HepG2 (cell line): ENCODE data around the gene TWIST2. TPM values are rescaled to one million over a fixed set of nuclear protein-coding genes. Genes with fewer than 3 reads are reported as not detected.
A peak's percentile ranks its signal among the peaks of the same experiment; 100 is the strongest.

Experiments used
- ATAC-seq: fragments of 200-7000 bp; cut with Tn5 transposase; 3 replicates; pipeline ENCODE4 v1.9.1; 2020; ENCODE audit warnings: mild to moderate bottlenecking, moderate library complexity
- BruUV-seq: library from RNA; stranded (reverse); fragments of 400-500 nt; replicated peaks from 2 replicates; lab custom pipeline; 2021; lab: Mats Ljungman, UMichigan
- CTCF ChIA-PET: fragments of 300-600 bp; formaldehyde crosslinking; extraction: SDS; loops from one replicate; lab custom pipeline; 2021; ENCODE audit warnings: low total read pairs, inconsistent platforms, low intra/inter-chr PET ratio; lab: Yijun Ruan, JAX
- POLR2A ChIA-PET: fragments of 350-600 bp; sonication (Branson Sonifier 250); formaldehyde crosslinking; loops from one replicate; lab custom pipeline; 2020; ENCODE audit warnings: antibody characterized with exemption, inconsistent platforms; lab: Yijun Ruan, JAX
- DNase-seq: peaks from one replicate; pipeline ENCODE4 v3.0.0-alpha.2; 2015; ENCODE audit warnings: low spot score
- FAIRE-seq: peaks from 3 replicates; lab custom pipeline; 2011; peaks lifted over from hg19 to GRCh38; lab: Jason Lieb, UNC
- H2AFZ ChIP-seq: one replicate; pipeline ENCODE4 v1.6.1; 2011; ENCODE audit warnings: low read length, inconsistent platforms
- H3K27ac ChIP-seq: fragments of 300-600 bp; 3 replicates; pipeline ENCODE4 v1.8.0; 2011; ENCODE audit warnings: mixed run types, mild to moderate bottlenecking, mixed read lengths, low read length, inconsistent platforms; ENCODE audit not compliant: insufficient read depth; ENCODE audit errors: extremely low read length
- H3K27me3 ChIP-seq, 2 experiments: fragments of 200-600 bp in 1 of 2; 2 replicates in 1 of 2; 3 replicates in 1 of 2; pipeline versions ENCODE4 v1.6.0 to v1.8.0; 2011; ENCODE audit warnings: low read length in 2 of 2, mild to moderate bottlenecking in 2 of 2, moderate library complexity in 2 of 2, inconsistent platforms in 1 of 2; ENCODE audit not compliant: insufficient read depth in 2 of 2, control insufficient read depth in 1 of 2
- H3K36me3 ChIP-seq, 2 experiments: fragments of 200-600 bp in 1 of 2; replicated peaks in 1 of 2; 2 replicates in 1 of 2; 3 replicates in 1 of 2; pipeline versions ENCODE4 v1.5.1 to v1.8.0; 2011; ENCODE audit warnings: low read length in 2 of 2, inconsistent platforms in 1 of 2; ENCODE audit not compliant: insufficient read depth in 2 of 2, control insufficient read depth in 1 of 2
- H3K4me1 ChIP-seq: 2 replicates; pipeline ENCODE4 v1.5.1; 2012; ENCODE audit warnings: low read length, inconsistent platforms; ENCODE audit not compliant: insufficient read depth
- H3K4me2 ChIP-seq: 2 replicates; pipeline ENCODE4 v1.6.0; 2011; ENCODE audit warnings: low read depth, low read length, inconsistent platforms
- H3K4me3 ChIP-seq, 3 experiments: fragments of 200-600 bp in 1 of 3; sonication (generic), shearing (Covaris generic) in 1 of 3; replicated peaks in 1 of 3; 2 replicates each; pipeline ENCODE4 v1.5.1; 2011 to 2016; ENCODE audit warnings: low read length in 3 of 3, inconsistent platforms in 2 of 3, low read depth in 2 of 3, mild to moderate bottlenecking in 2 of 3, control low read depth in 1 of 3, mixed read lengths in 1 of 3; ENCODE audit not compliant: insufficient read depth in 1 of 3
- H3K79me2 ChIP-seq: one replicate; pipeline ENCODE4 v1.6.1; 2011; ENCODE audit warnings: low read length, inconsistent platforms; ENCODE audit not compliant: insufficient read depth
- H3K9ac ChIP-seq: 2 replicates; pipeline ENCODE4 v1.6.0; 2011; ENCODE audit warnings: mild to moderate bottlenecking, low read depth, low read length, inconsistent platforms; ENCODE audit not compliant: insufficient read depth
- H3K9me3 ChIP-seq: 2 replicates; pipeline ENCODE4 v1.5.1; 2012; ENCODE audit warnings: mild to moderate bottlenecking, low read length
- H4K20me1 ChIP-seq: 2 replicates; pipeline ENCODE4 v1.6.0; 2011; ENCODE audit warnings: inconsistent platforms, mild to moderate bottlenecking, low read length, moderate library complexity; ENCODE audit not compliant: insufficient read depth
- CHD2 ChIP-seq: IDR thresholded peaks from 2 replicates; pipeline ENCODE4 v1.6.1; 2011; ENCODE audit warnings: low read depth, low read length, improper control_type of control experiment
- FOSL2 ChIP-seq: sonication (generic); formaldehyde crosslinking; IDR thresholded peaks from 2 replicates; pipeline ENCODE4 v1.4.0; 2020; ENCODE audit warnings: missing genetic modification reagents
- MYNN ChIP-seq: sonication (generic); formaldehyde crosslinking; IDR thresholded peaks from 2 replicates; pipeline ENCODE4 v1.4.0; 2020; ENCODE audit warnings: mild to moderate bottlenecking, low read depth, missing genetic modification reagents
- RNF2 ChIP-seq: fragments of 450-650 bp; conservative IDR thresholded peaks from 2 replicates; pipeline ENCODE4 v1.6.1; 2016; ENCODE audit warnings: low read depth
- ZNF136 ChIP-seq: sonication (generic); formaldehyde crosslinking; IDR thresholded peaks from 2 replicates; pipeline ENCODE4 v1.8.1; 2022; ENCODE audit warnings: low read depth, mild to moderate bottlenecking, moderate library complexity, missing genetic modification reagents
- ZNF44 ChIP-seq: sonication (generic); formaldehyde crosslinking; IDR thresholded peaks from 2 replicates; pipeline ENCODE4 v1.5.1; 2020; ENCODE audit warnings: mild to moderate bottlenecking, missing genetic modification reagents
- ZNF501 ChIP-seq: sonication (generic); formaldehyde crosslinking; IDR thresholded peaks from 2 replicates; pipeline ENCODE4 v1.5.1; 2020; ENCODE audit warnings: mild to moderate bottlenecking, moderate library complexity, missing genetic modification reagents
- WGBS: methylation state at CpG from one replicate; pipeline ENCODE4 v1.1.6; 2017; ENCODE audit warnings: low lambda C conversion rate; 5-methylcytosine and 5-hydroxymethylcytosine counted together
- in situ Hi-C: cut with HindIII; loops from 2 replicates; pipeline ENCODE4 v1.10.0; 2017; ENCODE audit warnings: low pct_unique_long_range_greater_than_20kb; ENCODE audit not compliant: extremely low pct_ligation_motif_present
- intact Hi-C: fragments of 100-400 bp; cut with micrococcal nuclease; formaldehyde crosslinking; loops from one replicate; pipeline ENCODE4 v1.10.0; 2022; ENCODE audit not compliant: unreplicated experiment
- polyA plus RNA-seq, 8 experiments: library from polyadenylated mRNA; depleted of rRNA in 3 of 8; stranded (reverse) in 7 of 8; unstranded in 1 of 8; fragments of >200 nt; fragmentation: Illumina TruSeq in 4 of 8; extraction: Trizol in 4 of 8; gene quantifications; 2 replicates each; pipeline versions ENCODE4 v1.2.1 to v1.2.3, GENCODE V29; 2011 to 2016; ENCODE audit warnings: low read depth in 4 of 8, missing spikeins in 1 of 8, mixed read lengths in 1 of 8; ENCODE audit not compliant: insufficient read depth in 1 of 8
- total RNA-seq, 5 experiments: library from RNA; depleted of rRNA; stranded (reverse); fragments of >200 nt; fragmentation: Illumina TruSeq; extraction: Trizol; gene quantifications; 2 replicates each; pipeline ENCODE4 v1.2.3, GENCODE V29; 2016; ENCODE audit warnings: low read depth in 1 of 5

The TWIST2 gene
- total and polyA plus RNA-seq, 2 of the 13 experiments (the other 11 are each of a cell fraction or from before 2014, with no cell fraction given): 0.08 to 0.11 TPM

- Histone ChIP-seq H3K9me3 (no peaks in the 10 kb centered on the region), H4K20me1 (no peaks in the 10 kb centered on the region), H3K27me3 (peaks cover 12 to 62% of the 10 kb centered on the region in 2 experiments), H3K4me3 (no peak overlapping the region), H3K36me3 (no peaks in the 10 kb centered on the region), H3K4me2 (no peak overlapping the region), H2AFZ (no peak overlapping the region), H3K9ac (no peak overlapping the region), H3K4me1 (no peaks in the 10 kb centered on the region), H3K27ac (no peak overlapping the region), H3K79me2 (no peaks in the 10 kb centered on the region)
- BruUV-seq: no TSS peak
- in situ Hi-C loops: no loop called here
- DNase-seq (peak; percentile 28), FAIRE-seq (no peak), ATAC-seq (no peak)
- TF ChIP-seq ZNF501 (CRISPR knock-in tag): no peak
- TF ChIP-seq FOSL2 (CRISPR knock-in tag): 0 out of 2 replicates have a peak, but pooled peaks have one; percentile 31
- ChIA-PET CTCF (no interaction called here), POLR2A (no interaction called here)
- 16% methylated on average over 10 of the region's 10 CpGs for WGBS
- intact Hi-C loops: loop anchor here (5.0 kb wide), 2 partner anchors 121 to 226 kb away; no protein-coding TSS in a partner anchor
Measured at GRCh38 chr2:238947920-238948710, 100.2 kb downstream of the TWIST2 start.

GRCh38 chr2:238948765-238949641 is 101.1 kb downstream of the TWIST2 start:
- FAIRE-seq: no peak
- ATAC-seq: no peak
- DNase-seq: no peak
- Histone ChIP-seq H3K36me3 (no peaks in the 10 kb centered on the region), H2AFZ (no peak overlapping the region), H3K4me3 (no peak overlapping the region), H4K20me1 (no peaks in the 10 kb centered on the region), H3K9me3 (no peaks in the 10 kb centered on the region), H3K4me1 (no peaks in the 10 kb centered on the region), H3K4me2 (no peak overlapping the region), H3K27me3 (peaks cover 9 to 56% of the 10 kb centered on the region in 2 experiments), H3K27ac (no peak overlapping the region), H3K79me2 (no peaks in the 10 kb centered on the region), H3K9ac (no peak overlapping the region)
- ChIA-PET POLR2A (no interaction called here), CTCF (no interaction called here)
- intact Hi-C loops: loop anchor here (5.0 kb wide), 2 partner anchors 122 to 227 kb away; no protein-coding TSS in a partner anchor
- TF ChIP-seq CHD2 (no peak), MYNN (CRISPR knock-in tag) (no peak), ZNF136 (CRISPR knock-in tag) (no peak), ZNF44 (CRISPR knock-in tag) (no peak), RNF2 (no peak)
- in situ Hi-C loops: no loop called here
- no TSS peak for BruUV-seq
- WGBS: 3% methylated on average over 7 of the region's 7 CpGs
